Endothelial cell of umbilical vein (primary cell): Measurements from ENCODE around the gene KCNN3. TPM values are rescaled to one million over a fixed set of nuclear protein-coding genes. Genes with fewer than 3 reads are reported as not detected.

ENCODE experiments used
- BruUV-seq: library from RNA; stranded (reverse); fragments of 400-500 nt; replicated peaks from 2 replicates; lab custom pipeline; 2021; lab: Mats Ljungman, UMichigan
- CTCF ChIA-PET: fragments of 300-600, 350-600 bp; sonication (Branson Sonifier 250); formaldehyde crosslinking; loops from one replicate; lab custom pipeline; 2021; ENCODE audit warnings: antibody characterized with exemption, inconsistent platforms; lab: Charles Lee
- POLR2A ChIA-PET: fragments of 300-600, 350-600 bp; sonication (Branson Sonifier 250); formaldehyde crosslinking; loops from one replicate; lab custom pipeline; 2021; ENCODE audit warnings: antibody characterized with exemption, inconsistent platforms; lab: Charles Lee
- DNase-seq: peaks from one replicate; pipeline ENCODE4 v3.0.0-alpha.2; 2011; ENCODE audit warnings: low read depth, low spot score
- FAIRE-seq: peaks from 2 replicates; lab custom pipeline; 2011; peaks lifted over from hg19 to GRCh38; lab: Jason Lieb, UNC
- H2AFZ ChIP-seq: 2 replicates; pipeline ENCODE4 v1.6.0; 2012; ENCODE audit warnings: low read depth, low read length, control low read depth, inconsistent platforms
- H3K27ac ChIP-seq: 2 replicates; pipeline ENCODE4 v1.5.1; 2011; ENCODE audit warnings: low read depth, mild to moderate bottlenecking, control low read depth, low read length, moderate library complexity; ENCODE audit not compliant: insufficient read depth
- H3K27me3 ChIP-seq, 2 experiments: 2 replicates each; pipeline versions ENCODE4 v1.6.0 to v1.6.1; 2011; ENCODE audit warnings: low read length in 2 of 2, mixed read lengths in 1 of 2; ENCODE audit not compliant: control insufficient read depth in 2 of 2, insufficient read depth in 2 of 2
- H3K36me3 ChIP-seq, 2 experiments: 2 replicates in 1 of 2; 3 replicates in 1 of 2; pipeline ENCODE4 v1.5.1; 2011; ENCODE audit warnings: low read length in 2 of 2, mild to moderate bottlenecking in 1 of 2, moderate library complexity in 1 of 2; ENCODE audit not compliant: control insufficient read depth in 2 of 2, insufficient read depth in 2 of 2; ENCODE audit errors: extremely low read depth in 1 of 2
- H3K4me1 ChIP-seq: 3 replicates; pipeline ENCODE4 v1.5.1; 2011; ENCODE audit warnings: mild to moderate bottlenecking, low read length; ENCODE audit not compliant: control insufficient read depth, insufficient read depth; ENCODE audit errors: extremely low read depth
- H3K4me2 ChIP-seq: 2 replicates; pipeline ENCODE4 v1.6.1; 2011; ENCODE audit warnings: low read length, control low read depth, mixed read lengths; ENCODE audit not compliant: insufficient read depth
- H3K4me3 ChIP-seq, 3 experiments: fragments of 200-600 bp in 1 of 3; sonication (generic), shearing (Covaris generic) in 1 of 3; replicated peaks in 1 of 3; 2 replicates each; pipeline ENCODE4 v1.5.1; 2011 to 2016; ENCODE audit warnings: control low read depth in 3 of 3, low read length in 3 of 3, mild to moderate bottlenecking in 2 of 3, inconsistent platforms in 1 of 3, low read depth in 1 of 3, moderate library complexity in 1 of 3; ENCODE audit not compliant: insufficient read depth in 1 of 3
- H3K79me2 ChIP-seq: 2 replicates; pipeline ENCODE4 v1.6.0; 2012; ENCODE audit warnings: low read length, inconsistent platforms; ENCODE audit not compliant: control insufficient read depth, insufficient read depth
- H3K9ac ChIP-seq: replicated peaks from 2 replicates; pipeline ENCODE3; 2011; ENCODE audit warnings: low read length, control low read depth; ENCODE audit not compliant: insufficient read depth; ENCODE audit errors: extremely low read depth
- H3K9me1 ChIP-seq: replicated peaks from 3 replicates; pipeline ENCODE4 v1.6.0; 2011; ENCODE audit warnings: mild to moderate bottlenecking, low read length; ENCODE audit not compliant: control insufficient read depth, insufficient read depth; ENCODE audit errors: extremely low read depth
- H3K9me3 ChIP-seq: replicated peaks from 2 replicates; pipeline ENCODE4 v1.5.1; 2012; ENCODE audit warnings: low read length, inconsistent platforms; ENCODE audit not compliant: control insufficient read depth, insufficient read depth
- H4K20me1 ChIP-seq: replicated peaks from 2 replicates; pipeline ENCODE3; 2011; ENCODE audit warnings: mild to moderate bottlenecking, low read length; ENCODE audit not compliant: control insufficient read depth, insufficient read depth; ENCODE audit errors: extremely low read depth
- EZH2 ChIP-seq: IDR thresholded peaks from 2 replicates; pipeline ENCODE4 v1.6.1; 2012; ENCODE audit warnings: borderline replicate concordance, low read depth, mild to moderate bottlenecking, moderate library complexity, low read length, inconsistent platforms; ENCODE audit not compliant: severe bottlenecking
- FOS ChIP-seq: IDR thresholded peaks from 2 replicates; pipeline ENCODE4 v1.6.1; 2011; ENCODE audit warnings: mild to moderate bottlenecking, low read length, moderate library complexity, borderline replicate concordance; ENCODE audit not compliant: insufficient read depth
- GATA2 ChIP-seq: IDR thresholded peaks from 2 replicates; pipeline ENCODE4 v1.7.0; 2011; ENCODE audit warnings: low read depth, mild to moderate bottlenecking, moderate library complexity, mixed read lengths, low read length; ENCODE audit not compliant: insufficient read length, insufficient read depth
- JUN ChIP-seq: IDR thresholded peaks from 2 replicates; pipeline ENCODE4 v1.6.1; 2011; ENCODE audit warnings: borderline replicate concordance, low read depth; ENCODE audit not compliant: insufficient read length, insufficient read depth
- MYC ChIP-seq: IDR thresholded peaks from one replicate; pipeline ENCODE4 v1.6.1; 2011; ENCODE audit warnings: mild to moderate bottlenecking, low read depth, low read length
- POLR2A ChIP-seq: IDR thresholded peaks from 2 replicates; pipeline ENCODE4 v1.6.1; 2012; ENCODE audit warnings: low read depth, mild to moderate bottlenecking, control low read depth, low read length
- POLR2AphosphoS5 ChIP-seq: IDR thresholded peaks from 2 replicates; pipeline ENCODE4 v1.6.1; 2012; ENCODE audit warnings: low read depth, mild to moderate bottlenecking, control low read depth, low read length, moderate library complexity; ENCODE audit not compliant: insufficient read depth
- dilution Hi-C: fragments of 300-500 bp; cut with MboI; formaldehyde crosslinking; loops from one replicate; pipeline ENCODE4 v1.15.0; 2019; ENCODE audit warnings: low sequenced_read_pairs; ENCODE audit not compliant: extremely low pct_ligation_motif_present
- intact Hi-C: fragments of 100-400 bp; cut with micrococcal nuclease; formaldehyde crosslinking; loops from one replicate; pipeline ENCODE4 v1.10.0; 2022
- polyA plus RNA-seq, 4 experiments: library from polyadenylated mRNA; depleted of rRNA in 3 of 4; stranded (reverse) in 3 of 4; unstranded in 1 of 4; fragments of >200 nt; gene quantifications; 2 replicates each; pipeline versions ENCODE4 v1.2.1 to v1.2.3, GENCODE V29; 2011 to 2012; ENCODE audit warnings: missing spikeins in 1 of 4
- total RNA-seq: library from RNA; stranded (reverse); gene quantifications from 2 replicates; pipeline ENCODE4 v1.2.3, GENCODE V29; 2021
- TF ChIP-seq, protein P1 (sequence below): IDR thresholded peaks from 2 replicates; pipeline ENCODE4 v1.6.1; 2011; ENCODE audit not compliant: insufficient read depth, insufficient read length
- TF ChIP-seq, protein P2 (sequence below), 2 donors: IDR thresholded peaks; 1 replicate in 1 of 2; 2 replicates in 1 of 2; pipeline ENCODE4 v1.5.1; 2011; ENCODE audit warnings: low read length in 2 of 2, mild to moderate bottlenecking in 2 of 2, moderate library complexity in 2 of 2, control low read depth in 1 of 2, inconsistent platforms in 1 of 2, low read depth in 1 of 2; ENCODE audit not compliant: insufficient read depth in 1 of 2; ENCODE audit errors: extremely low read depth in 1 of 2

The KCNN3 gene
- total and polyA plus RNA-seq, 2 donors (not counting 3 experiments of a cell fraction or from before 2014, with no cell fraction given): 0.91 to 1.1 TPM

DNA sequence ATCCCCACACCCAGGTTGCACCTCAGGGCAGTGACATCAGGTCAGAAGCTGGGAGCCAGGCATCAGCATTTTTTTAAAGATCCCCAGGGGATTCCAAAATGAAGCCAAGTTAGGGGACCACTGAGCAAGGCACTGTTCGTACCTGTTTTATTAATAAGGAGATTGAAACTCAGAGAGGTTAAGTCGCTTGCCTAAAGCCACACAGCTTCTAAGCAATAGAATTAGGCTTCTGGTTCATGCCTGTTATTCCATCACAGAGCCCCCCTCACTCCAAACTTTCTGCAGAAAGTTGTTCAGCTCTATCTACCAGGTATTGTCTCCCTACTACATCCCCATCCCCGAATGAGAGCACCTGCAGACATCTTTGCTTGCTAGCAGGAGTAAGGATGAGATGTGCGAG, 28.7 kb downstream of the KCNN3 start:
- no peak for DNase-seq
- Histone ChIP-seq H3K4me1 (peaks cover 14% of the 10 kb centered on the region), H3K27me3 (no peaks in the 10 kb centered on the region), H3K79me2 (no peaks in the 10 kb centered on the region), H2AFZ (no peak overlapping the region), H3K9ac (no peak overlapping the region), H3K4me3 (no peak overlapping the region), H3K9me1 (no peaks in the 10 kb centered on the region), H4K20me1 (no peaks in the 10 kb centered on the region), H3K36me3 (no peaks in the 10 kb centered on the region), H3K27ac (no peak overlapping the region), H3K4me2 (no peak overlapping the region), H3K9me3 (no peaks in the 10 kb centered on the region)
- TF ChIP-seq JUN: no peak
- no peak for TF ChIP-seq POLR2A
- TF ChIP-seq, protein P1, sequence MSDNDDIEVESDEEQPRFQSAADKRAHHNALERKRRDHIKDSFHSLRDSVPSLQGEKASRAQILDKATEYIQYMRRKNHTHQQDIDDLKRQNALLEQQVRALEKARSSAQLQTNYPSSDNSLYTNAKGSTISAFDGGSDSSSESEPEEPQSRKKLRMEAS: no peak
- TF ChIP-seq, protein P2, sequence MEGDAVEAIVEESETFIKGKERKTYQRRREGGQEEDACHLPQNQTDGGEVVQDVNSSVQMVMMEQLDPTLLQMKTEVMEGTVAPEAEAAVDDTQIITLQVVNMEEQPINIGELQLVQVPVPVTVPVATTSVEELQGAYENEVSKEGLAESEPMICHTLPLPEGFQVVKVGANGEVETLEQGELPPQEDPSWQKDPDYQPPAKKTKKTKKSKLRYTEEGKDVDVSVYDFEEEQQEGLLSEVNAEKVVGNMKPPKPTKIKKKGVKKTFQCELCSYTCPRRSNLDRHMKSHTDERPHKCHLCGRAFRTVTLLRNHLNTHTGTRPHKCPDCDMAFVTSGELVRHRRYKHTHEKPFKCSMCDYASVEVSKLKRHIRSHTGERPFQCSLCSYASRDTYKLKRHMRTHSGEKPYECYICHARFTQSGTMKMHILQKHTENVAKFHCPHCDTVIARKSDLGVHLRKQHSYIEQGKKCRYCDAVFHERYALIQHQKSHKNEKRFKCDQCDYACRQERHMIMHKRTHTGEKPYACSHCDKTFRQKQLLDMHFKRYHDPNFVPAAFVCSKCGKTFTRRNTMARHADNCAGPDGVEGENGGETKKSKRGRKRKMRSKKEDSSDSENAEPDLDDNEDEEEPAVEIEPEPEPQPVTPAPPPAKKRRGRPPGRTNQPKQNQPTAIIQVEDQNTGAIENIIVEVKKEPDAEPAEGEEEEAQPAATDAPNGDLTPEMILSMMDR (IDR thresholded peaks at IDR 0.05; ENCODE audit: extremely low read depth in 1 of 2, insufficient read depth in 1 of 2, low read depth in 1 of 2, low read length in 2 of 2): no peak
- TF ChIP-seq MYC: no peak
- TF ChIP-seq POLR2AphosphoS5: no peak
- TF ChIP-seq FOS: no peak
- TF ChIP-seq GATA2: no peak
- no peak for TF ChIP-seq EZH2
- no peak for FAIRE-seq
- no TSS peak for BruUV-seq
- ChIA-PET CTCF (no interaction called here), POLR2A (no interaction called here)
- dilution Hi-C loops: no loop called here
- intact Hi-C loops: no loop called here
